ENCODE measurements around the gene INKA1.
A peak's percentile ranks its signal among the peaks of the same experiment; 100 is the strongest.

- TF ChIP-seq CTCF (IDR thresholded peaks at IDR 0.05; ENCODE audit: poor library complexity) (peak; percentile 92), EZH2phosphoT487 (IDR thresholded peaks at IDR 0.05; ENCODE audit: low read depth, severe bottlenecking, unreplicated experiment) (no peak), EZH2 (IDR thresholded peaks at IDR 0.05; ENCODE audit: borderline replicate concordance) (no peak)
Observed at GRCh38 chr3:49802719-49803464, at the start of gene INKA1.

Measured in hepatocyte (in vitro differentiated cells).